GM18511 (cell line): ENCODE data around the gene RAET1G.
"Not testable (repeated sequence)": the region's sequence is repeated elsewhere in the genome, so short reads cannot be mapped to it uniquely, and the experiment has no call there.

ENCODE experiments used
- ATAC-seq: cut with Tn5 transposase; IDR thresholded peaks from one replicate; pipeline ENCODE4 v1.9.1; 2021; ENCODE audit warnings: mild to moderate bottlenecking, moderate library complexity; ENCODE audit not compliant: unreplicated experiment

Gene RAET1G

GRCh38 chr6:149954328-149954983 is 31.5 kb upstream of the RAET1G start:
- not testable (repeated sequence) for ATAC-seq

- ATAC-seq, result not testable (repeated sequence)
These were observed 31.0 kb upstream of the RAET1G start for GRCh38 chr6:149953934-149954327.

- ATAC-seq, result not testable (repeated sequence)
These were observed 30.5 kb upstream of the RAET1G start for GRCh38 chr6:149953390-149953789.

- ATAC-seq, result no peak
These were observed 28.7 kb upstream of the RAET1G start for GRCh38 chr6:149951626-149952025.

GRCh38 chr6:149951096-149951495 is 28.2 kb upstream of the RAET1G start:
- ATAC-seq, result no peak

GRCh38 chr6:149950423-149950822 is 27.5 kb upstream of the RAET1G start:
- no peak for ATAC-seq

- ATAC-seq, result no peak
These were observed 25.7 kb upstream of the RAET1G start for GRCh38 chr6:149948616-149949015.

- ATAC-seq, result no peak
These were observed 25.1 kb upstream of the RAET1G start for GRCh38 chr6:149948011-149948410.

- not testable (repeated sequence) for ATAC-seq
These were observed 24.6 kb upstream of the RAET1G start for GRCh38 chr6:149947533-149947932.

- not testable (repeated sequence) for ATAC-seq
These were observed 23.7 kb upstream of the RAET1G start for GRCh38 chr6:149946631-149947030.

GRCh38 chr6:149945276-149945675 is 22.4 kb upstream of the RAET1G start:
- not testable (repeated sequence) for ATAC-seq

GRCh38 chr6:149943321-149943720 is 20.4 kb upstream of the RAET1G start:
- ATAC-seq, result not testable (repeated sequence)

GRCh38 chr6:149942461-149942829 is 19.5 kb upstream of the RAET1G start:
- no peak for ATAC-seq

GRCh38 chr6:149941583-149942460 is 18.9 kb upstream of the RAET1G start, which contains the start of gene ULBP2:
Gene ULBP2, plus strand, starts transcription at chr6:149942014. Its CDS starts 59 bp downstream, at chr6:149942073.
- peak; percentile 38 for ATAC-seq

GRCh38 chr6:149940672-149940982 is 17.7 kb upstream of the RAET1G start:
- ATAC-seq, result no peak

- no peak for ATAC-seq
These were observed 17.2 kb upstream of the RAET1G start for GRCh38 chr6:149939909-149940671.

GRCh38 chr6:149939356-149939648 is 16.4 kb upstream of the RAET1G start:
- ATAC-seq, result no peak

- peak; percentile 82 for ATAC-seq
These were observed 15.8 kb upstream of the RAET1G start for GRCh38 chr6:149938571-149939355.

- not testable (repeated sequence) for ATAC-seq
These were observed 15.2 kb upstream of the RAET1G start for GRCh38 chr6:149938013-149938570.

- no peak for ATAC-seq
These were observed 13.8 kb upstream of the RAET1G start for GRCh38 chr6:149936743-149937142.

GRCh38 chr6:149935668-149936067 is 12.7 kb upstream of the RAET1G start:
- no peak for ATAC-seq
